ENCODE data around the gene PGAM1.

DNA sequence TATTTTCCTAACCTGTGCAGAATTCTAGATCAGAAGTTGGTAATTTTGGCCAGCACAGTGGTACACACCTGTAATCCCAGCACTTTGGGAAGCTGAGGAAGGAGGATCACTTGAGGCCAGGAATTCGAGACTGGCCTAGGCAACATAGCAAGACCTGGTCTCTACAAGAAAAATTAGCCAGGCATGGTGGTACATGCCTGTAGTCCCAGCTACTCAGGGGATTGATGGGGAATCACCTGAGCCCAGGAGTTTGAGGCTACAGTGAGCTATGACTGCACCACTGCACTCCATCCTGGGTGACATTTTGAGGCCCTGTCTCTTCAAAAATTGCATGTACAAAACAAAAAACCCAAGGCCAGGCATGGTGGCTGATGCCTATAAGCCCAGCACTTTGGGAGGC is 8.6 kb downstream of the PGAM1 start:
- TF ChIP-seq EZH2phosphoT487 (conservative IDR thresholded peaks at IDR 0.05; ENCODE audit: low read length): no peak
- TF ChIP-seq, protein P1, sequence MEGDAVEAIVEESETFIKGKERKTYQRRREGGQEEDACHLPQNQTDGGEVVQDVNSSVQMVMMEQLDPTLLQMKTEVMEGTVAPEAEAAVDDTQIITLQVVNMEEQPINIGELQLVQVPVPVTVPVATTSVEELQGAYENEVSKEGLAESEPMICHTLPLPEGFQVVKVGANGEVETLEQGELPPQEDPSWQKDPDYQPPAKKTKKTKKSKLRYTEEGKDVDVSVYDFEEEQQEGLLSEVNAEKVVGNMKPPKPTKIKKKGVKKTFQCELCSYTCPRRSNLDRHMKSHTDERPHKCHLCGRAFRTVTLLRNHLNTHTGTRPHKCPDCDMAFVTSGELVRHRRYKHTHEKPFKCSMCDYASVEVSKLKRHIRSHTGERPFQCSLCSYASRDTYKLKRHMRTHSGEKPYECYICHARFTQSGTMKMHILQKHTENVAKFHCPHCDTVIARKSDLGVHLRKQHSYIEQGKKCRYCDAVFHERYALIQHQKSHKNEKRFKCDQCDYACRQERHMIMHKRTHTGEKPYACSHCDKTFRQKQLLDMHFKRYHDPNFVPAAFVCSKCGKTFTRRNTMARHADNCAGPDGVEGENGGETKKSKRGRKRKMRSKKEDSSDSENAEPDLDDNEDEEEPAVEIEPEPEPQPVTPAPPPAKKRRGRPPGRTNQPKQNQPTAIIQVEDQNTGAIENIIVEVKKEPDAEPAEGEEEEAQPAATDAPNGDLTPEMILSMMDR (IDR thresholded peaks at IDR 0.05; ENCODE audit: insufficient read depth, low read length, poor library complexity, severe bottlenecking): no peak

Measured in SU-DHL-6 (cell line).